ENCODE data around the gene SSRP1. TPM values are rescaled to one million over a fixed set of nuclear protein-coding genes. Genes with fewer than 3 reads are reported as not detected.

SSRP1 gene
- polyA plus RNA-seq, 1 donor (not counting 4 experiments of a cell fraction or from before 2014, with no cell fraction given) = 115 TPM

- Histone ChIP-seq H3K27ac (ENCODE audit: control insufficient read depth, insufficient read depth, low read length) (no peak overlapping the region), H4K20me1 (ENCODE audit: control insufficient read depth, extremely low read depth, insufficient read depth, low read length) (no peaks in the 10 kb centered on the region), H3K4me2 (ENCODE audit: control insufficient read depth, extremely low read depth, insufficient read depth, low read depth, low read length) (no peak overlapping the region), H3K79me2 (ENCODE audit: control insufficient read depth, insufficient read depth, low read length) (no peaks in the 10 kb centered on the region), H3K9me1 (ENCODE audit: control insufficient read depth, extremely low read depth, insufficient read depth, low read length) (no peaks in the 10 kb centered on the region), H3K9me3 (ENCODE audit: control insufficient read depth, low read depth, low read length) (no peaks in the 10 kb centered on the region), H3K9ac (ENCODE audit: control insufficient read depth, extremely low read depth, insufficient read depth, low read length) (no peak overlapping the region), H3K4me1 (ENCODE audit: control insufficient read depth, extremely low read depth, insufficient read depth, low read length) (no peaks in the 10 kb centered on the region), H3K36me3 (ENCODE audit: control insufficient read depth in 2 of 2, extremely low read depth in 1 of 2, insufficient read depth in 2 of 2, low read length in 2 of 2) (no peaks in the 10 kb centered on the region), H2AFZ (ENCODE audit: control insufficient read depth, low read length) (no peak overlapping the region), H3K27me3 (ENCODE audit: control insufficient read depth, extremely low read depth, insufficient read depth, low read length) (no peaks in the 10 kb centered on the region), H3K4me3 (ENCODE audit: control insufficient read depth in 2 of 3, extremely low read depth in 1 of 3, insufficient read depth in 2 of 3, low read depth in 1 of 3, low read length in 3 of 3) (no peak overlapping the region)
- TF ChIP-seq EZH2 (IDR thresholded peaks at IDR 0.05; ENCODE audit: low read length) = no peak
- TF ChIP-seq, protein P1, sequence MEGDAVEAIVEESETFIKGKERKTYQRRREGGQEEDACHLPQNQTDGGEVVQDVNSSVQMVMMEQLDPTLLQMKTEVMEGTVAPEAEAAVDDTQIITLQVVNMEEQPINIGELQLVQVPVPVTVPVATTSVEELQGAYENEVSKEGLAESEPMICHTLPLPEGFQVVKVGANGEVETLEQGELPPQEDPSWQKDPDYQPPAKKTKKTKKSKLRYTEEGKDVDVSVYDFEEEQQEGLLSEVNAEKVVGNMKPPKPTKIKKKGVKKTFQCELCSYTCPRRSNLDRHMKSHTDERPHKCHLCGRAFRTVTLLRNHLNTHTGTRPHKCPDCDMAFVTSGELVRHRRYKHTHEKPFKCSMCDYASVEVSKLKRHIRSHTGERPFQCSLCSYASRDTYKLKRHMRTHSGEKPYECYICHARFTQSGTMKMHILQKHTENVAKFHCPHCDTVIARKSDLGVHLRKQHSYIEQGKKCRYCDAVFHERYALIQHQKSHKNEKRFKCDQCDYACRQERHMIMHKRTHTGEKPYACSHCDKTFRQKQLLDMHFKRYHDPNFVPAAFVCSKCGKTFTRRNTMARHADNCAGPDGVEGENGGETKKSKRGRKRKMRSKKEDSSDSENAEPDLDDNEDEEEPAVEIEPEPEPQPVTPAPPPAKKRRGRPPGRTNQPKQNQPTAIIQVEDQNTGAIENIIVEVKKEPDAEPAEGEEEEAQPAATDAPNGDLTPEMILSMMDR (optimal IDR thresholded peaks at IDR 0.05 in 1 of 3, IDR thresholded peaks at IDR 0.05 in 1 of 3, conservative IDR thresholded peaks at IDR 0.05 in 1 of 3; ENCODE audit: extremely low read depth in 1 of 3, insufficient read depth in 2 of 3, low read length in 3 of 3) = no peak
- dilution Hi-C loops (cut with MboI; ENCODE audit: extremely low pct_ligation_motif_present, low sequenced_read_pairs) = no loop called here
- no peak for FAIRE-seq
- DNase-seq (ENCODE audit: low read depth, low spot score) = no peak
Observed at GRCh38 chr11:57348052-57348451, 12.4 kb upstream of the SSRP1 start.

GRCh38 chr11:57347336-57347735, 11.6 kb upstream of the SSRP1 start:
- H3K9ac ChIP-seq (ENCODE audit: control insufficient read depth, extremely low read depth, insufficient read depth, low read length) = no peak overlapping the region
- dilution Hi-C loops (cut with MboI; ENCODE audit: extremely low pct_ligation_motif_present, low sequenced_read_pairs) = no loop called here

More at GRCh38 chr11:57347336-57347735, 11.6 kb upstream of the SSRP1 start:
- Histone ChIP-seq H4K20me1 (ENCODE audit: control insufficient read depth, extremely low read depth, insufficient read depth, low read length) (no peaks in the 10 kb centered on the region), H3K27me3 (ENCODE audit: control insufficient read depth, extremely low read depth, insufficient read depth, low read length) (no peaks in the 10 kb centered on the region), H2AFZ (ENCODE audit: control insufficient read depth, low read length) (no peak overlapping the region), H3K36me3 (ENCODE audit: control insufficient read depth in 2 of 2, extremely low read depth in 1 of 2, insufficient read depth in 2 of 2, low read length in 2 of 2) (no peaks in the 10 kb centered on the region), H3K9me1 (ENCODE audit: control insufficient read depth, extremely low read depth, insufficient read depth, low read length) (no peaks in the 10 kb centered on the region), H3K9me3 (ENCODE audit: control insufficient read depth, low read depth, low read length) (no peaks in the 10 kb centered on the region), H3K27ac (ENCODE audit: control insufficient read depth, insufficient read depth, low read length) (no peak overlapping the region), H3K4me1 (ENCODE audit: control insufficient read depth, extremely low read depth, insufficient read depth, low read length) (no peaks in the 10 kb centered on the region), H3K4me3 (ENCODE audit: control insufficient read depth in 2 of 3, extremely low read depth in 1 of 3, insufficient read depth in 2 of 3, low read depth in 1 of 3, low read length in 3 of 3) (no peak overlapping the region), H3K4me2 (ENCODE audit: control insufficient read depth, extremely low read depth, insufficient read depth, low read depth, low read length) (no peak overlapping the region), H3K79me2 (ENCODE audit: control insufficient read depth, insufficient read depth, low read length) (no peaks in the 10 kb centered on the region)
- TF ChIP-seq EZH2 (IDR thresholded peaks at IDR 0.05; ENCODE audit: low read length) = no peak
- TF ChIP-seq, protein P1 (optimal IDR thresholded peaks at IDR 0.05 in 1 of 3, IDR thresholded peaks at IDR 0.05 in 1 of 3, conservative IDR thresholded peaks at IDR 0.05 in 1 of 3; ENCODE audit: extremely low read depth in 1 of 3, insufficient read depth in 2 of 3, low read length in 3 of 3) = no peak
- DNase-seq (ENCODE audit: low read depth, low spot score) = no peak
- no peak for FAIRE-seq

Measured in keratinocyte (primary cell).